ENCODE measurements around the gene CAP2.

CAP2 gene

GRCh38 chr6:17392978-17393891 lies at the start of gene CAP2:
CAP2 (plus strand) TSS chr6:17393595; CDS start chr6:17421556, 27,961 bp downstream.
- peak; percentile 3 for DNase-seq

- DNase-seq = no peak
Measured at GRCh38 chr6:17347012-17347411, 46.4 kb upstream of the CAP2 start.

GRCh38 chr6:17349427-17349826 lies 44.0 kb upstream of the CAP2 start:
- DNase-seq = no peak

GRCh38 chr6:17352302-17352701 lies 41.1 kb upstream of the CAP2 start:
- DNase-seq = no peak

GRCh38 chr6:17353440-17354175 lies 39.8 kb upstream of the CAP2 start:
- DNase-seq = no peak

GRCh38 chr6:17354700-17355403 lies 38.5 kb upstream of the CAP2 start:
- DNase-seq = no peak

- no peak for DNase-seq
Measured at GRCh38 chr6:17355404-17355774, 38.0 kb upstream of the CAP2 start.

GRCh38 chr6:17358515-17358914 lies 34.9 kb upstream of the CAP2 start:
- no peak for DNase-seq

- no peak for DNase-seq
Measured at GRCh38 chr6:17360564-17360963, 32.8 kb upstream of the CAP2 start.

- no peak for DNase-seq
Measured at GRCh38 chr6:17361013-17361412, 32.4 kb upstream of the CAP2 start.

- no peak for DNase-seq
Measured at GRCh38 chr6:17365961-17366360, 27.4 kb upstream of the CAP2 start.

GRCh38 chr6:17367868-17368267 lies 25.5 kb upstream of the CAP2 start:
- no peak for DNase-seq

- peak; percentile 3 for DNase-seq
Measured at GRCh38 chr6:17381424-17382147, 11.8 kb upstream of the CAP2 start.

GRCh38 chr6:17385660-17386059 lies 7.7 kb upstream of the CAP2 start:
- no peak for DNase-seq

GRCh38 chr6:17388365-17388764 lies 5.0 kb upstream of the CAP2 start:
- no peak for DNase-seq

- no peak for DNase-seq
Measured at GRCh38 chr6:17389274-17389847, 4.0 kb upstream of the CAP2 start.

- DNase-seq = no peak
Measured at GRCh38 chr6:17390276-17390675, 3.1 kb upstream of the CAP2 start.

GRCh38 chr6:17391976-17392375 lies 1.4 kb upstream of the CAP2 start:
- DNase-seq = no peak

GRCh38 chr6:17393892-17394631 lies 667 bp downstream of the CAP2 start:
- DNase-seq = no peak

- no peak for DNase-seq
Measured at GRCh38 chr6:17395112-17395511, 1.7 kb downstream of the CAP2 start.

- no peak for DNase-seq
Measured at GRCh38 chr6:17396256-17396655, 2.9 kb downstream of the CAP2 start.

GRCh38 chr6:17397764-17398194 lies 4.4 kb downstream of the CAP2 start:
- DNase-seq = no peak

Measured in suppressor macrophage treated with lipopolysaccharide for 4 hours (primary cell).